HL-60/S4 (cell line): ENCODE data around the gene CABLES2.
"Not testable (repeated sequence)": the region's sequence is repeated elsewhere in the genome, so short reads cannot be mapped to it uniquely, and the experiment has no call there.

Experiments used
- in situ Hi-C: fragments of 300-500 bp; cut with MboI; formaldehyde crosslinking; loops from 2 replicates; pipeline ENCODE4 v1.14.3; 2022; ENCODE audit warnings: low sequenced_read_pairs

Gene CABLES2

DNA sequence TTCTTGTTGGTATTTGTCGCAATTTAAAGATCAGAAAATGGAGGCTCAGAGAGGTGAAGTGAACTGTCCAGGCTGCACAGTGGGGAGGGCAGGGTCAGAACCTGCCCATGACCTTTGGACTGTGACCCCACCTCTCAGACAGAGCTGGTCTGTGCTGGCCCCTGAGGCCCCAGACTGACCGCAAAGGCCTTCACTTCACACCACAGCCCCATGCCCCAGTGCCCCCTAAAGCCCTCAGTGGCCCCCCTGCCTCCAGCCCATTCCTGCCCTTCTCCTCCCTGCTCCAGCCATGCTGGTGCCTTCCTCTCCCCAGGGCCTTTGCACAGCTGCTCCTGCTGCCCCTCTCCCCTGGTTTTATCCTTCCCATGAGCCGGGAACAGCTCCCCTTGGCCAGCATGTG, 29.6 kb upstream of the CABLES2 start:
- in situ Hi-C loops: no loop called here

DNA sequence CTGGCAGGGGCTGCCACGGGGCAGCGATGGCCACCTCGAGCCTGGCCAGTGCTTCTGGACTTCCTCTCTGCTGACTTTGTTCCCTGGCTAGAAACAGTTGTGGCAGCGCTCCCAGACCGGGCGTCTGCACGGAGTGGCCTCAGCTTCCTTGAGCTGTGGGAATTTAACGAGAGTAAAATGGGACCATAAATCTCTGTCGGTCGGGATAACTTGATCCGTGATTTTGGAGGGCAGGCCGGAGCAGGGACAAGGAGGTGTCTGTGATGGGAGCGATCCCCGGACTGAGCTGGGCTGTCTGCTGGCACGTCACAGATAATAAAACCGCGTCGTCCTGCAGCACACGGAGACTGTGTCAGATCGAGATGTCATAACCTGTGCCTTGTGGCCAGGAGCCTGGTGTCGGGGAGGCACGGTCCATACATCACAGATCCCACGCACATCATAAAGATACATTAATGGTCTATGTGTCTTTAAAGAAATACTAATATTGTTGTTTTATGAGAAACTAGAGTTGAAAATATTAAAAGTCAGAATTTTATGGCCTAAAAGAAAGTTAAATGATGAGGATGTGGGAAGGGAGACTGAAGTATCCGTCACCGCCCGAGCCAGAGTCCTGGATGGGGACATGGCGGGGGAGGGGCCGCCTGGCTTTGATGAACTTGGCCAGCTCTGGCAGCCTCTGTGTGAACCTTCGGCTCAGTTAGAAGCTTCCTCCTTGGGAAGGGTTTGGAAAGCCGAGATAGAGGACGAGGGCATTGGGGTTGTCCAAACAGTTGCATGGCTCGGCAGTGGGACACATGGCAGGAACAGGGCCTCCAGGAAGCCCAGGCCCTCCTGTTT, 26.8 kb upstream of the CABLES2 start:
- in situ Hi-C loops: no loop called here

DNA sequence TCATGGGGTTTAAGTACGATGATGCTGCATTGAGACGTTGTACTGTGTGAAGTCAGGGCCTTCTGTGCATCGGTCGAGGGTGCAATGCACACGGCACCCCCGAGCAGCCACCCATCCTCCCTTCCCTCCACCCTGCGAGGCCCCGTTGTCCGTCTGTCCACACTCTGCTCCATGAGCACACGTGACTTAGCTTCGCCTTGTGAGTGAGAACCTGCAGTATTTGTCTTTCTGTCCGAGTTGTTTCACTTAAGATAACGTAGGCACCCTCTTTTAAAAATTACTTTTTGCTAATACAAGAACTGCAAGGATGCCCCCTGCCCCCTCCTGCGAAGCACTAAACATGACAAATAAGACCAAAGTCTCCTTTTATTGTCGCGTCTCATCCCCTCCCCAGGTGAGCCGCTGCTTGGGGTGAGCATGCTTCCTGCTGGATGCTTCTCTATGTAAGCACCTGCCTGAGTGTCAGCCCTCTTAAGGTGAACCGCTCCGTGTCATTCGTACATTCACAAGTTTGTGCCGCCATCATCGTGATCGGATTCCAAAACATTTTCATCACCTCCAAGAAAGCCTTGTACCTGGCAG, 23.9 kb upstream of the CABLES2 start:
- in situ Hi-C loops: no loop called here

DNA sequence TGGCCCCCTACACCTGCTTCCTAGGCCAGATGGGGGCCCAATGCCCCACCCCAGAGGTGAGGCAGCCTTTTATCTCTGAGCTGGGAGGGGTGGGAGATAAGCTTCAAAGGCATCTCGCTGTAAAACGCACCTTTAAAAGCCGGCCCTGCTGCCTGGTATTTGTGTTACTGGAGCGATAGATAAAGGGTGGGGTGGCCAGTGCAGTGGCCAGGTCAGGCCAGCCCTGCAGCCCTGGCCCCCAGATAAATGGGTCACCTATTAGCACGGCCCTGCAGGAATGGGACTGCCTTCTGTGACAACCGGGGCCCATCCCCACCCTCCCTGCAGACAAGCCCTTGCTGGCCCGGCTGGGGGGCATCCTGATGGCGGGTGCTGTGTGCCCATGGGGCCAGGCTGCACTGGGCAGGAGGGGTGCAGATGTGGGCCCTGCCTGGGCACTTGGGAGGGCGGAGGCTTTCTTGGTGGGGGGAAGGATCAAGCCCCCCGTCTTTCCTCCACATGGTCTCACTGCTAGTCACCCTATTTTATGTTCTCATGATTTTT, 23.3 kb upstream of the CABLES2 start:
- in situ Hi-C loops: no loop called here

DNA sequence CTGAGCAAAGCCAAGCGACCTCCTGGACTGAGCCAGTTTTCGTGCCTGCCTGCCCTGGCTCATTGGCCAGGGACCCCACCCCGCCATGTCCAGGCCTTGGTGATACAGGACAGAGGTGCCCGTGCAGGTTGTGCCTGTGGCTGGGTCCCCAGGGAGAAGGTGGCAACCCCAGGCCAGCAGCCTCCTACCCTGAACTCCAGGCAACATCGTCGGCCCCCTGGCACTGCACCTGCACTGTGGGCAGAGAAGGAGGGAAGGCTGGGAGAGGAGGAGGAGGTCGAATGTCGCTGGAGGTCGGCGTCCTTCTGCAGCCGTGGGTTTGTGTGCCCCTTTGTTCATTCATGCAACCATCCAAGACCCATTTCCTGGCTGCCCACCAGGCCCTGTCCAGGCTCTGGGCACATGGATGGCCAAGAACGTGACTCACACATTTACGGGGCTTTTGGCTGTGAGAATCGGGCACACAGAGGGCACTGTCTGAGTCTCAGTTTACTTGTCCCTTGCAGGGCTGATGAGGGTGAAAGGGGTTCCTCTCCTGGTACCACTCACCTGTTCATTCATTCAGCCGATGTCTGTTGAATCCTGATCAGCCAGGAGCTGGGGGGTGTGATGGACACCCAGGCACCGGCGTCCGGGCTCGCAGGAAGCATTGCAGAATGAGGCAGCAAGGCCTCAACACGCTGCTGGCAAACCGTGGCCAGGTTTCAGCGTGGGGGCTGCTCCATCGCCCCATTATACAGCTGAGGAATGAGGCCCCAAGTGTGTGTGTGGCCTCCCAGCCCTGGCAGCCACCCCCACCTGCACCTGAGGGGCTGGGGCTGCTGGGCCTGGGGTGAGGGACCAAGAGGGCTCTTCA, 22.6 kb upstream of the CABLES2 start:
- in situ Hi-C loops: no loop called here

DNA sequence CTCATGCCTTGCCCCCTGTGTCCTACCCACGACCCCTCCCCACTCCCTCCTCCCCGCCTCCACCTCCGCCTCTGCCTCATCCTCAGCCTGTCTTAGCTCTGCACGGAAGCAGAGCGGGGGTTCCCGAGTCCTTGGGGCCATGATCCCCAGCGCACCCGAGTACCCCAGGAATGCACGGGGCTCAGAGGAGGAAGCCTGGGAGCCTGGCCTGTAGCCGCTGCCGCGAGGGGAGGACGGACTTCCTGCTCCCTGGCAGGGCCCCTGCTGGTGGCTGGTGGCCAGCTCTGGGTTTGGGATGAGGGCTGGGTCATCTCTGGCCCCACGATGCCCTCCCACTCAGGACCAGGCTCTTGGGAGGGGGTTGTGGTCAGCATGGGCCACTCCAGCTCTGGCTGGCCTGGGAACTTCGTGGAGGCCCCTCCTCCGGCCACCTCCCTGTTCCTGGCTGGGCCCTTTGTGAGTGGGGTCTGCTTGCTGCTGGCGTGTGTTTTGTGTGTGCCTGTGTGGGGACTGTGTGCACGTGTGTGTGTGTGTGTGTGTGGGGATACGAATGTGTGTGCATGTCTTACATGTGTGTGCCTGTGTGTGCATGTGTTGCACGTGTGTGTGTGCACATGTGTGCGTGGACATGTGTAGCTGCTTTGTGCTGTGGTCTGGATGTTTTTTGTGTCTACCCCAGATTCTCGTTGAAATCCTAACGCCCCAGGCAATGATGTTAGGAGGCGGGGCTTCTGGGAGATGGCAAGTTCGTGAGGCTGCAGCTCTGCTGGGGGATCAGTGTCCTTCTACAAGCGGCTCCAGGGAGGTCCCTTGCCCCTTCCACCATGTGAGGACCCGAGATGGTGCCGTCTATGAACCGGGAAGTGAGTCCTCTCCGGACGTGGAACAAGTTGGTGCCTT, 21.6 kb upstream of the CABLES2 start:
- in situ Hi-C loops: no loop called here

DNA sequence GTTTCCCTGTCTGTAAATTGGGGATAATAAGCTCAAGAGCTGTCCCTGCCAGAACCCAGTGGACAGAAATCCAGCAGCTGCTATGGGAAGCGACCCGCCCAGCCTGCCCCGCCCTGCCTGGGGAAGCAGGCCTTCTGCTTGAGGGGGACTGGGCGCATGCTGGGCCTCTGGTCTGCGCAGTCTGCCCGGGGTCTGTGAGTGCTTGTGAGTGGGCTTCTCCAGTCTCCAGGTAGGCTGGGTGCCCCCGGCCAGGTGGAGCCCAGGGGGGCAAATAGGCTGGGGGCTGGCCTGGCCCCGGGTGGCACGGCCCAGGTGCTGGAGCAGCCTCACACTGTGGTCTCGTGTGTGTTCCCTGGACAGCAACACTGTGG, 20.9 kb upstream of the CABLES2 start:
- in situ Hi-C loops: no loop called here

DNA sequence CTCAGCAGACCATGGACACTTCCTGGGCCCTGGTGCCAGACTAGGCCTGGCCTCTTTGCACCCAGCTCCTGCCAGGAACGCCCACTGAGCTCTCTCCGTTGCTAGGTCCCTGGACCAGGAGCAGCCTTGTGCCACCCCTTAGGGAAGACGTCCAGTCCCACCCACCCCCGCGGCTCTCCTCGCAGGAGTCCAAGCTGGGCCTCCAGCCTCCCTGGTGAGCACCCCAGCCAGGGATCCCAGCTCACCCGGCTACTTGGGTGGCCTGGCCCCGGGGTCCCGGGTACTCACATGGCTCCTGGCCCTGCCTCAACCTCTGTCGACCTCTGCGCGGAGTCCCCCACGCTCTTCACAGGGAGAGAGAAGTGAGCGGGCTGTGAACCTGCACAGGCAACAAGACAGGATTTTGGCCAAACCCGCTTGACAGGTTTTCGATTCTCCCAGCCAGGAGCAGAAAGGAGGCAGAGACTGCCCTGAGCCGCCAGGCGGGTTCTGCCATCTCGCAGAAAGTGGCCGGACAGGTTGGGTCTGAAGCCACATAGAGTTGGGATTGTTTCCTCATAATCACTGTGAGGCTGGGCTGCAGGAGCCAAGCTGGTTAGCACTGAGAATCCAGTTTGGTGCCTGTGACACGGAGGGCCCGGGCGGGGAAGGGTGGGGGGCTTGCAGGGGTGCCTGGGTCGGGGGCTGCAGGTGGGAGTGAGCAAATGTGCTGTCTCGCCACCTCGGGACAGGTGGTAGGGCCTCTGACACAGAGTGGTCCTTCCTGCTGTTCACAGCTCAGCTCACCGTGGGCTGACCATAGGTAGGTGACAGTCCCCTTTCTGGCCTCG, 20.3 kb upstream of the CABLES2 start, which contains the start of gene RBBP8NL:
Gene RBBP8NL (minus strand): TSS at position 368 of the 830 bp plus-strand sequence. CDS start 7,892 bp downstream, outside the sequence.
- in situ Hi-C loops: no loop called here

DNA sequence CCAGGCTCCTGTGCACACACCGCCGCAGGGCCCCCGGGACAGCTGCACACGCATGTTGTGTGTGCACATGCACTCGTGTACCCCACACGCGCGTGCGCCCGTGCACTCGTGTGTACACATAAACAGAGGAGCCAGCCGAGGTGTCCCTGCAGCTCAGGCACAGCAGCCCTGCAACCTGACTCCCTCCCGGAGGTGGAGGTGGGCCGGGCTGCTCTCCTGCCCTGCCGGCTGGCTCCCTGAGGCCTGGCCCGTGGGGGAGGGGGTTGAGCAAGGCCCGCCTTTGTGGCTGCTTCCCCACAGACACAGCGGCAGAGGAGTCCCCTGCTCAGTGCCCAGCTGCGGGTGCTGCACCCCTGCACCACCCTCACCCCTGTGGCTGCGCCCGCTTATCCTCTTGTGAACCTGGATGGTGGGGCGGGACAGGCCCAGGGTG, 19.6 kb upstream of the CABLES2 start:
- in situ Hi-C loops: no loop called here

DNA sequence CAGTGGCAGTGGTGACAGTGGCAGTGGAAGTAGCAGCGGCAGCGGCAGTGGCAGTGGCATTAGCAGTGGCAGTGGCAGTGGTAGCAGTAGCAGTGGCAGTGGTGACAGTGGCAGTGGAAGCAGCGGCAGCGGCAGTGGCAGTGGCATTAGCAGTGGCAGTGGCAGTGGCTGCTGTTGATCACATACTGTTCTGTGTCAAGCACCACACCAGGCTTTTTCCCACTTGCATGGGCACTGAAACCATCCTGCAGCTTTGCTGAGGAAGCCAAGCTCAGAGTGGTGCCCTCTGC, 18.9 kb upstream of the CABLES2 start:
- in situ Hi-C loops: not testable (repeated sequence)

DNA sequence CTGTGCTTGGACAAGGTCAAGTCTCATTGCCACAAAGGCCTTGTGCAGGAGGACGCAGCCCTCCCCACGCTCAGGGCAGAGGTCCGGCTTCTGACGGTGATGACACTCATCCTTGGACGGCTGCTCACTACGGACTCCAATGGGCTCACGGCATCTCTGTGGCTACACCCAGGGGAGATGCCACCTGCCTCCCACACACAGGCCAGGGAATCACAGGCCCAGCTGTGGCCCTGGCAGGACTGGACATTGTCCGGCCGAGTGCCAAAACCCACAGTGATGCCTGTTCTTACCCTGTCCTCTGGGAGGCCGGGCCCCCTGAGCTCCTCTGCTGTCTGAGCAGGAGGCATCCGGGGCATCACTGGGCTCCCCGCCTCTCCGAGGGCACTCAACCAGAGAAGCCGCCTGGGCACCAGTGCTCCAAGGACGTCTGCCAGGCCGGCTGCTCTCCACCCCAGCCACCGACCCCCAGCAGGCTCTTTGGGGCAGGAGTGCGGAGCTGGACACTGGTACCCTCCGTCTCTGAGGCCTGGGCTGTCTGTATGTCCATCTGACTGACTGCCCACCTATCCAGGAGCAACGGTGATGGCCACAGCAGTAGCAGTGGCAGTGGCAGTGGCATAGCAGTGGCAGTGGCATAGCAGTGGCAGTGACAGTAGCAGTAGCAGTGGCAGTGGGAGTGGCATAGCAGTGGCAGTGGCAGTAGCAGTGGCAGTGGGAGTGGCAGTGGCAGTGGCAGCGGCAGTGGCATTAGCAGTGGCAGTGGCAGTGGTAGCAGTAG, 18.4 kb upstream of the CABLES2 start:
- in situ Hi-C loops: no loop called here

DNA sequence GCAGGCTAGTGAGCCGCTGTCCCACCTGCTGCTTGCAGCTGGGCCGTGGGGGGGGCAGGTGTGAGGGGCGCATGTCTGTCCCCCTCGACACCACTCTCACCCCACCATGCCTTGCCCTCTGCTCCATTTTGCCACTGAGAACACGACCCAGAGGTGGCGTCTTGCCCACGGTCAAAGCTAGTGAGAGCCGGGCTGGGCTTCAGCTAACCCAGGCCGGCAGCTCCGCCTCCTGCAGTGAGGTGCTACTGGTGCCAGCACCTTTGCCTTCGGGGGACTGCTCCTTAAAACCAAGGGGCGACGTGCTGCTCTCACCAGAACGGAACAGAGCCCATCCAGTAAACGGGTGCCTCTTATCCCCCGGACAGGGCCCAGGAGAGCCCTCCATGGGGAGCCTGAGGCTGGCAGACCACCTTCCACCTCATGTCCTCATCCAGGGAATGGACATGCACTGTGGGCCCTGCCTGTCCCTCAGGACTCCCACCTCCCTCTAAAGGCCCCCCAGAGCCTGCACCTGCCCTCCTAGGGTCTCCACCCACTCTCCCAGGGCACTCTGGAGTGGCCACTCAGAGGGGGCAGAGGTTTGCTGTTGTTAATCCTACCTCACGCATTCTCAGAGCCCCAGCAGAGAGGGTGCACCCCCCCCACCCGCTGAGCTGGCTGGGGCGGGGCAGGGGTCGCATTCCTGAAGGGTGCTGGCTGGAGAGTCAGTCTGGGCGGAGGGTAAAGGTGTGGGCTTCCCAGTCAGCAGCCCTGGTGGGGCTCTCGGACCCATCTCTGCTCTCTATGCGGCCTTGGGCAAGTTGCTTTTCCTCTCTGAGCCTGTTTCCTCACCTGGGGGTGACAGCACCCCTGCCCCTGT, 17.4 kb upstream of the CABLES2 start:
- in situ Hi-C loops: loop anchor here (25.0 kb wide), 1 partner anchor 363 kb away; the partner anchor contains the start of gene MRGBP

DNA sequence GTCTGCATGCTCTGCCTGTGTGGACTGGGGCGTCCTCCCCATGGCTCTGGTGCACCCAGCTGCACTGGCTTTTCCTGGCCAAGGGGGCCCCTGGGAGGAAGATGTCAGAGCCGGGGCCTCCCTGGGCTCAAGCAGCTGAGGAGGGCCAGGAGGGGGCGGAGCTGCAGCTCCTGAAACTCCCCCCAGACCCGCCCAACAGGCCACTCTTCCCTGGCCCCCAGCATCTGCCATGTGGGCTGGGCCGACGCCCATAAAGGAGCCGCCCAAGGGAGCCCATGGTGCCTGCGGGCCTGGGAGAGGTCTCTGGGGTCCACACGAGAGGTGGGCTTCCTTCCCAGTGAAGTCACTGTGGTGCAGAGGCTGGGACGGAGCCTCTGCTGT, 16.2 kb upstream of the CABLES2 start:
- in situ Hi-C loops: loop anchor here (25.0 kb wide), 1 partner anchor 364 kb away; the partner anchor contains the start of gene MRGBP

DNA sequence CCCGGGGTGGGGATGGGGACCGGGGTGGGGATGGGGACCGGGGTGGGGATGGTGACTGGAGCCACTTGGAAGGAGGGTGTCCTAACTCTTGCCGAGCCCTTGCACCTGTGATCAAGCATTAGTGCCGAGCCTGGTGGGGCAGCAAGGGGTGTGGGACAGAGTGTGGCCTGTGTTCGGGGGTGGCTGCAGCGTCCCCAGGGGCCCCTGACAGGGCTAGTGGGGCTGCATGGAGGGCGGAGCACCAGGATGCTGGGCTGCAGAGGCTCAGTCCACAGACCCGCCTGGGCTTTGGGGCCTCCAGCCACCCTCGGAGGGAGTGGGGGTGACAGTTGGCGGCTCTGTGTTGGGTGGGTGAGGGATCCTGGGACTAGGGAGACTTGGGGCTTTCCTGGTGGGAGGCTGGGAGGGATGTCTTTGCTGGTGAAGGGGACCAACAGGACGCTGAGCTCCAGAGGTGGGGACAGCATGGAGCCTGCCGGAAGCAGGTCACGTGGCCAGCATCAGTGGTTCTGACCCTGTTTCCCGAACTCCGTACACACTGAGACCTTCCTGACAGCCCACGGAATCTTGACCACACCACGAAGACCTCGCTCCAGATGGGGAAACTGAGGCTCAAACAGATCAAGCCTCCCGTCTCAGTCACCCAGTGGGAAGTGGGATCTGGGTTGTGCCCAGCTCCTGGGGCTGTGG, 15.7 kb upstream of the CABLES2 start:
- in situ Hi-C loops: loop anchor here (25.0 kb wide), 1 partner anchor 365 kb away; the partner anchor contains the start of gene MRGBP

DNA sequence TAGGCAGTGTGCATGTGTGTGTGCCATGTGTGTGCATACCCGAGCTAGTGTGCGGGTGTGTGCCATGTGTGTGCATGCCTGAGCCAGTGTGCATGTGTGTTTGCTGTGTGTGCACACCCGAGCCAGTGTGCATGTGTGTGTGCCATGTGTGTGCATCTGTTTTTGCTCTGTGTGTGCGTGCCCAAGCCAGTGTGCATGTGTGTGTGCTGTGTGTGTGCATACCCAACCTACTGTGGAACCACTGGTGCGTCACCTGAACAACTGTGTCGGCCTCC, 14.6 kb upstream of the CABLES2 start:
- in situ Hi-C loops: loop anchor here (25.0 kb wide), 1 partner anchor 366 kb away; the partner anchor contains the start of gene MRGBP

DNA sequence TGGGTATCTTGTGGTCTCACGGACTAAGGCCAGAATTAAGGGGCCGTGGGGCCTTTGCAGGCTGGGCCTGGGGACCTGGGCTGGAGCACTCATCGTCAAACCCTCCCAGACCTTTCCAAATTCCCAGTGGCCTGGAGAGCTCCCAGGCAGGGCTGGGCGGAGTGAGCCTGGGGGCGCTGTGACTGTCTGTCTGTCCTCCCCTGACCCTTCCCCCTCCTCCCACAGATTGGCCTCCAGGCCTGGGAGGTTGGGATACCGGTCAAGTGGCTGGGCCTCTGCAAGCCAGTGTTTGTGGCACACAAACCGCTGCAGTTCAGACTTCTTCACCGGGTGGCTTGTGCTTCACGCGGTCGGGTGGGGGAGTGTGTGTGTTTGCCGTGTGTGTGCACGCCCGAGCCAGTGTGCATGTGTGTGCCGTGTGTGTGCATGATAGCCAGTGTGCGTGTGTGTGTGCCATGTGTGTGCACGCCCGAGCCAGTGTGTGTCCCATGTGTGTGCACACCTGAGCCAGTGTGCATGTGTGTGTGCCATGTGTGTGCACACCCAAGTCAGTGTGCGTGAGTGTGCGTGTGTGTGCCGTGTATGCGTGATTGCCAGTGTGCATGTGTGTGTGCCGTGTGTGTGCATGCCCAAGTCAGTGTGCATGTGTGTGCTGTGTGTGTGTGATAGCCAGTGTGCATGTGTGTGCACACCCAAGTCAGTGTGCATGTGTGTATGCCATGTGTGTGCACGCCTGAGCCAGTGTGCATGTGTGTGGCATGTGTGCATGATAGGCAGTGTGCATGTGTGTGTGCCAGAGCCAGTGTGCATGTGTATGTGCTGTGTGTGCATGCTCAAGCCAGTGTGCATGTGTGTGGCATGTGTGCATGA, 14.0 kb upstream of the CABLES2 start:
- in situ Hi-C loops: loop anchor here (25.0 kb wide), 1 partner anchor 366 kb away; the partner anchor contains the start of gene MRGBP
